Sigmoid colon (tissue), 7 donors: ENCODE measurements around the gene MCIDAS. TPM values are rescaled to one million over a fixed set of nuclear protein-coding genes. Genes with fewer than 3 reads are reported as not detected.

Experiments used
- DNase-seq: peaks from one replicate; pipeline ENCODE4 v3.0.0-alpha.2; 2019
- H3K27ac ChIP-seq, 4 donors: fragments of 200-600 bp; sonication (generic); one replicate each; pipeline ENCODE4 v1.5.1; 2016 to 2019; ENCODE audit warnings: mild to moderate bottlenecking in 1 of 4
- H3K27me3 ChIP-seq, 3 donors: fragments of 200-600 bp; sonication (generic); one replicate each; pipeline ENCODE4 v1.5.1; 2019; ENCODE audit warnings: mild to moderate bottlenecking in 1 of 3
- H3K36me3 ChIP-seq, 4 donors: fragments of 200-600 bp; sonication (generic); one replicate each; pipeline ENCODE4 v1.5.1; 2016 to 2019
- H3K4me1 ChIP-seq, 4 donors: fragments of 200-600 bp; sonication (generic); one replicate each; pipeline ENCODE4 v1.5.1; 2017 to 2019
- H3K4me3 ChIP-seq, 4 donors: fragments of 200-600 bp; sonication (generic); one replicate each; pipeline ENCODE4 v1.5.1; 2017 to 2019; ENCODE audit warnings: mild to moderate bottlenecking in 2 of 4, moderate library complexity in 1 of 4
- H3K9me3 ChIP-seq, 4 donors: fragments of 200-600 bp in 3 of 4; sonication (generic) in 3 of 4; one replicate each; pipeline versions ENCODE4 v1.5.1 to v1.6.1; 2013 to 2019
- CTCF ChIP-seq, 4 experiments: fragments of 450-650 bp in 3 of 4; fragments of 200-600 bp in 1 of 4; IDR thresholded peaks; one replicate each; pipeline ENCODE4 v1.5.1; 2016 to 2019; ENCODE audit warnings: antibody characterized with exemption in 4 of 4, mild to moderate bottlenecking in 3 of 4, moderate library complexity in 2 of 4
- EP300 ChIP-seq, 4 donors: sonication (generic); formaldehyde crosslinking; IDR thresholded peaks; one replicate each; pipeline ENCODE4 v1.6.1; 2017; ENCODE audit warnings: antibody characterized with exemption in 4 of 4
- POLR2A ChIP-seq, 2 donors: fragments of 450-650 bp; IDR thresholded peaks; one replicate each; pipeline ENCODE4 v1.6.1; 2016; ENCODE audit warnings: antibody characterized with exemption in 2 of 2, mild to moderate bottlenecking in 2 of 2, moderate library complexity in 2 of 2
- POLR2AphosphoS5 ChIP-seq, 4 donors: sonication (generic); formaldehyde crosslinking; IDR thresholded peaks; one replicate each; pipeline ENCODE4 v1.6.1; 2017; ENCODE audit warnings: antibody characterized with exemption in 4 of 4
- WGBS, 2 donors: extraction: QIAGEN DNeasy Blood & Tissue Kit; methylation state at CpG; one replicate each; pipeline ENCODE4 v1.1.7; 2013; 5-methylcytosine and 5-hydroxymethylcytosine counted together
- intact Hi-C: fragments of 100-400 bp; cut with DNase I; formaldehyde crosslinking; loops from one replicate; pipeline ENCODE4 v1.15.1; 2023
- polyA plus RNA-seq, 3 donors: library from polyadenylated mRNA; stranded (reverse); fragments of 200-250 nt; gene quantifications; one replicate each; pipeline ENCODE4 v1.2.3, GENCODE V29; 2013
- total RNA-seq, 4 donors: library from RNA; depleted of rRNA; stranded (reverse); fragments of >200 nt; gene quantifications; one replicate each; pipeline ENCODE4 v1.1.0, GENCODE V29; 2016
- donor health status: healthy with polysubstance abuse.
- donor health status: Bipolar disorder and iron deficiency.
- donor health status: healthy.

MCIDAS gene
- total RNA-seq: not detected
- polyA plus RNA-seq: 1 to 10 TPM in 1 of 3 donors, under 1 TPM in 1, not detected in 1; 0.15 to 3.6 TPM

- intact Hi-C loops: no loop called here
- no peaks in the 10 kb centered on the region for H3K36me3 ChIP-seq
- H3K9me3 ChIP-seq: no peaks in the 10 kb centered on the region
- H3K4me3 ChIP-seq: peak within 1 kb of the TSS in 3 of 4 donors; percentile 22 to 39 (median 36)
- TF ChIP-seq POLR2AphosphoS5 (IDR thresholded peaks at IDR 0.05) (no peak), EP300 (IDR thresholded peaks at IDR 0.05) (no peak), POLR2A (IDR thresholded peaks at IDR 0.05) (no peak), CTCF (IDR thresholded peaks at IDR 0.05) (no peak)
- peaks cover 91 to 100% (median 100%) of the 10 kb centered on the region in 3 donors for H3K27me3 ChIP-seq
- H3K4me1 ChIP-seq: peaks cover 0 to 35% (median 31%) of the 10 kb centered on the region in 4 donors
- no peak for DNase-seq
- 1% methylated on average over 80 of the region's 80 CpGs for WGBS, 2 donors
- H3K27ac ChIP-seq: no peak within 1 kb of the TSS
Observed at GRCh38 chr5:55226934-55227663, at the start of gene MCIDAS. TSS of gene MCIDAS (minus strand) at chr5:55227315. CDS start at chr5:55227138, 177 bp downstream.

GRCh38 chr5:55276771-55277170, 49.7 kb upstream of the MCIDAS start:
- H3K36me3 ChIP-seq: peaks cover 10 to 100% (median 46%) of the 10 kb centered on the region in 4 donors
- 87 to 89% methylated on average over 1 of the region's 1 CpG for WGBS, 2 donors
- TF ChIP-seq CTCF (IDR thresholded peaks at IDR 0.05) (no peak), POLR2AphosphoS5 (IDR thresholded peaks at IDR 0.05) (no peak), EP300 (IDR thresholded peaks at IDR 0.05) (no peak), POLR2A (IDR thresholded peaks at IDR 0.05) (no peak)
- H3K4me3 ChIP-seq: no peak overlapping the region
- H3K27me3 ChIP-seq: no peaks in the 10 kb centered on the region
- no peak overlapping the region for H3K27ac ChIP-seq
- DNase-seq: no peak
- H3K4me1 ChIP-seq: no peaks in the 10 kb centered on the region
- intact Hi-C loops: no loop called here
- H3K9me3 ChIP-seq: no peaks in the 10 kb centered on the region

GRCh38 chr5:55258339-55258738, 31.2 kb upstream of the MCIDAS start:
- 97% methylated on average over 3 of the region's 3 CpGs for WGBS, 2 donors
- DNase-seq: no peak
- Histone ChIP-seq H3K9me3 (no peaks in the 10 kb centered on the region), H3K4me1 (no peaks in the 10 kb centered on the region), H3K27ac (no peak overlapping the region), H3K4me3 (no peak overlapping the region), H3K36me3 (peaks cover 3 to 92% (median 34%) of the 10 kb centered on the region in 4 donors), H3K27me3 (no peaks in the 10 kb centered on the region)
- TF ChIP-seq CTCF (IDR thresholded peaks at IDR 0.05) (no peak), POLR2A (IDR thresholded peaks at IDR 0.05) (no peak), EP300 (IDR thresholded peaks at IDR 0.05) (no peak), POLR2AphosphoS5 (IDR thresholded peaks at IDR 0.05) (no peak)
- intact Hi-C loops: no loop called here

- H3K4me1 ChIP-seq: no peaks in the 10 kb centered on the region
- H3K27me3 ChIP-seq: no peaks in the 10 kb centered on the region
- DNase-seq: no peak
- H3K36me3 ChIP-seq: peaks cover 3 to 56% (median 27%) of the 10 kb centered on the region in 4 donors
- H3K4me3 ChIP-seq: no peak overlapping the region
- 90 to 93% methylated on average over 4 of the region's 4 CpGs for WGBS, 2 donors
- TF ChIP-seq EP300 (IDR thresholded peaks at IDR 0.05) (no peak), POLR2A (IDR thresholded peaks at IDR 0.05) (no peak), CTCF (IDR thresholded peaks at IDR 0.05) (no peak), POLR2AphosphoS5 (IDR thresholded peaks at IDR 0.05) (no peak)
- intact Hi-C loops: no loop called here
- no peak overlapping the region for H3K27ac ChIP-seq
- no peaks in the 10 kb centered on the region for H3K9me3 ChIP-seq
Observed at GRCh38 chr5:55254802-55255201, 27.7 kb upstream of the MCIDAS start.
